ENCODE results near the gene ZDHHC13.

Gene ZDHHC13, protein sequence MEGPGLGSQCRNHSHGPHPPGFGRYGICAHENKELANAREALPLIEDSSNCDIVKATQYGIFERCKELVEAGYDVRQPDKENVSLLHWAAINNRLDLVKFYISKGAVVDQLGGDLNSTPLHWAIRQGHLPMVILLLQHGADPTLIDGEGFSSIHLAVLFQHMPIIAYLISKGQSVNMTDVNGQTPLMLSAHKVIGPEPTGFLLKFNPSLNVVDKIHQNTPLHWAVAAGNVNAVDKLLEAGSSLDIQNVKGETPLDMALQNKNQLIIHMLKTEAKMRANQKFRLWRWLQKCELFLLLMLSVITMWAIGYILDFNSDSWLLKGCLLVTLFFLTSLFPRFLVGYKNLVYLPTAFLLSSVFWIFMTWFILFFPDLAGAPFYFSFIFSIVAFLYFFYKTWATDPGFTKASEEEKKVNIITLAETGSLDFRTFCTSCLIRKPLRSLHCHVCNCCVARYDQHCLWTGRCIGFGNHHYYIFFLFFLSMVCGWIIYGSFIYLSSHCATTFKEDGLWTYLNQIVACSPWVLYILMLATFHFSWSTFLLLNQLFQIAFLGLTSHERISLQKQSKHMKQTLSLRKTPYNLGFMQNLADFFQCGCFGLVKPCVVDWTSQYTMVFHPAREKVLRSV

DNA sequence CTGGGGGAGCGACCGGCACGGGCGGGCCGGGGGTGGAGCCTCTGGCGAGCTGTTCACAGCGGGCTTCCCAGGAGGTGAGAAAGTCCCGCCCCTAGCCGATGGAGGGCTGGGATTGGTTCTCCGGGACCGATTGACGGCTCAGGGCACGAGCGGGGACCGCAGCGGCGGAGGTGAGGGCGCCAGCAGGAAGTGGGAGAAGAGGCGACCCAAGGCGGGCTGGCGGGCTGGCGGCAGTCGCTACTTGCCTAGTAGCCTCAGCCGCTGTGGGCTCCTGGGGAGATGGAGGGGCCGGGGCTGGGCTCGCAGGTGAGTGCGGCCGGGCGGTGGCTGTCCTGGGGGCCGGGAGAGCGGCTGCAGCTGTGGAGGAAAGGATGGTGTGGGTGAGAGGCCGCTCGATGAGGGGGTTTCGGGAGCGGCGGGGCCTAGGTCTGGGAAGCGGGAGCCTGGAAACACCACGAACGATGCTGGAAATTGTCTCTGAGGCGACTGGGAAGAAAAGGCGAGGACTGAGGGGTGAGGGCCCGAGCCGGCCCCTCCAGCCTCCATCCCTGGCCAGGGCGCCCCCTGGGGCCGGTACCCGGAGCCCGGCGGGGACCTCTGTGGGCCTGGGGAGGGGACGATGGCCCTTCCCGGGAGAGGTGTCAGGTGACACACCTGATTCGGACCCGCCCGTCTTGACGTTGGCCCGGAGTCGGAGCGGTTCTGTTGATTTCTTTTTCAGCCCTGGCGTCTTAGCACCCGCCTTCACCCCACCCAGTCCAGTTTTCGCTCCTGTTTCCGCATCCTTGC, at the start of gene ZDHHC13:
Gene ZDHHC13, plus strand, starts transcription at position 198 of the 789 bp plus-strand sequence. Its CDS starts 82 bp downstream, at position 280.
- peak; percentile 92 for DNase-seq (ENCODE audit: low read depth)

DNA sequence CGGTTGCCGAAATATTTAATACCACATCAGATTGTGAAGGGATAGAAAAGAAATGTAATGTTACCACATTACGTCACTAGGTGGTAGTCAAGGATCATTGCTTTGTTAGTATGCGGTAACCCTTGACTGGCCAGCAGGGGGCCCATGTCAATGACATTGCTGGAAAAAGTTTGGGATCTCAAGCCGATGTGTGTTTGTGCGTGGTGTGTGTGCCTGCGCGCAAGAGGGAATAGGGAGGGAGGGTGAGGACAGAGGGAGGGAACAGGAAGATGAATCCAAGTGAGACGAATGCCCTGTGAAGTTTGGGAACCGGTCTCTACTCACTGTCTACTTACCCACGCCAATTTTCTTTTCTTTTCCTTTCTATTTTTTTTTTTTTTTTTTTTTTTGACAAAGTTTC, 45.7 kb upstream of the ZDHHC13 start:
- DNase-seq (ENCODE audit: low read depth): peak; percentile 24

DNA sequence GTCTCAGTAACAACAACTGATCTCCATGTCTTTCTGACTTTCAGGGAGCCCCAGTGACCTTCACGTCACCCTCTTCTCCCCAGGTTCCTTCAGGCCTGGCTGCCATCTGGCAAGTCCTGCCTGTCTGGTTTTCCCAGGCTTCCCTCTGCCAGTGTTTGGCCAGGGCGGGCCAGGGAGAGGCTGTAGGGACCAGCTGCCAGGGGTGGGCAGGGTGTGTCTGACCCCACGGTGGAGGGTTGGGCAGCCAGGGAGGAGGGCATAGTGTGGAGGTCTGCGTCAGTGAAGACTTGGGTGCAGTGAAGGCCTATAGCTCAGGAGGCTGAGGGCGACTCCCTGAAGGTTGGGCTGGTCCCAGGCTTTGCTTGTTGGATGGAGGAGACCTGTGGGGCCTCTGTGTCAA, 44.5 kb upstream of the ZDHHC13 start:
- no peak for DNase-seq (ENCODE audit: low read depth)

DNA sequence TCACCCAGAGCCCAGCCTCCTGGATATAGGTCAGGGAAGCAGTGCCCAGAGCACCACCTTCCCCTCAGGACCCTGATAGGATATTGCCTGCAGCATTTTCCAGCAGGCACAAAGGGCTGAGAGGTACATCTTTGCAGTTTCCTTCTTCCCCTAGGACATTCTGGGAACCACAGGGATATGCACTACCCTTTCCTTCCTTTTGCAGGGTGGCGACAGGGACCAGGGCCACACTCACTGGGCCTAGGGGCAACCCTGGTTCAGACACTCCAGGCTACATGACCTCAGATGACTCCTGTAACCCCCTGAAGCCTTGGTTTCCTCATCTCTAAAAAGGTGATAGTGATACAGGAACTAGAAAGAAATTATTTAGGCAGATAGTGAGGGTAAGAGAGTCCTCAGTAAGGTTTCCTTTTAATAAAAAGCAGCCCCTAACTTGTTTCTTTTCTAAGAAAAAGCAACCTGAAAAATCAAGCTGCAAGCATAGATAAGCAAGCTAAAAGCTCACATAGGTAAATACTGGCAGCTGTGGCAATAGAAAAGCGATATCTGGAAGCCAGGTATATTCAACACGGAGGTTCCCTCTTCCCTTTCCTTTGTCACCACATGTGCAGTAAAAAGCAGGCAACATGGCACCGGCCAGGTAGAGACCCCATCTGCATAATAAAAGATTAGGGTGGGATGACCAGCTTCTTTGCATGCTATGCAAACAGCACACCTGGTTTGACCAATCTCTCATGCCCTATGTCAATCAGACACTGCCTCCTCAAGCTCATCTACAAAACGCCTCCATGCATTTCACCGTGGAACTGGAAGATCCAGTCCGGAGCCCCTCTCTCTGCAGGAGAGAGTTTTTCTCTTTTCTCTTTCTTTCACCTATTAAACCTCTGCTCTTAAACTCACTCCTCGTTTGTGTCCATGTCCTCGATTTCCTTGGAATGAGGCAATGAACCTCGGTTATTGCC, 43.2 kb upstream of the ZDHHC13 start:
- DNase-seq (ENCODE audit: low read depth): no peak

DNA sequence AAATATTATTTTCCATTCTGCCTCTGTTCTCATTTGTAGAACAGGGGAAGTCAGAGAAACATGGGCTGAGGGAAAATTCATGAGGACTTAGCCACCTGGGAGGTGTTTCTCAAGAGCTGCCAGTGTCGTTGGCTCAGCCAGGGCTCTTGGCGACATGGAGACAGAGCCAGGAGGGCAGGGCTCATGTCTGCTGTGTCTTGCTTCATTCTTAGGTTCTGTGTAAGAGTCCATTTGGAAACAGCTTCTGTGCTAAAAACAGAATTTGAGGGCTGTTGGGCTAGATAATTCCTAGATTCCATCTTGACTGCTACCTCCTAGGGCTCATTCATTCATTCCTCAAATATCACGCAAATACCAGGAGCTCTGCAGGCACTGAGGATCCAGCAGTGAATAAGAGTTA, 41.3 kb upstream of the ZDHHC13 start:
- DNase-seq (ENCODE audit: low read depth): no peak

DNA sequence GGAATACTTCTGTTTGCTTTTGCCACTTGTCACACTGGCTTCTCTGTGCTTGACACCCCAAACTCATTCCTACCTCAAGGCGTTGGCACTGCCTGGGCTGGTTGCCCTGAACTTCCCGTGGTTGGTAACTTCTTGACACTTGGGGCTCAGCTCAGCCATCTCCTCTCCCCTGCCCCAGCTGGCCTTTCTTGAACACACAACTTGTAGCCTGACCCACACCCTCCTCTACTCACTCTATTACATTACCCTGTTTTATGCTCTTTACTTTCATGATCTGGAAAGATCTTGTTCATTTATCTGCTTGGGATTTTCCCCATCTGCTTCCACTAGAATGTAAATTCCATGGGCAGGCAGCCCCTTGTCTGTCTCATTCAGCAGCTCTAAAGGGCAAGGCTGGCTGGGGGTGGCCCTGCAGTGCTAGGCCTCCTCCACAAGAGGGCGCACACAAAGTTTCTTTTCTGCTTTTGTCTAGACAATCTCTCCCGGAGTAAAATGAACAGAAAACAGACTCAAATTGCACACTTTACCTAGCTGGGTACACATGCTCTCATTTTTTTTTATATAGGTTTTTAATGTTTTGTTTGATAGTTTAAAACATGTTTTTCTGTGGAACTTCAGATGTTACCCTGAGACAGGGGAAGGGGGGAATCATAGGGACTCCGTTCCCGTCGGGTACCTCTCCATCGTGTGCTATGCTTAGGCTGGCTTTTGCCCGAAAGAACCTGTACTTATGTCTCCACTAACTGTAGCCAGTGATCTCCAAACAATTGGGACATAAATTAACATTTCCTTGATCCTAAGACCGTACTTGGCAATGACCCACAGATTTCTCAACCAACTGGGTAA, 40.0 kb upstream of the ZDHHC13 start:
- peak; percentile 39 for DNase-seq (ENCODE audit: low read depth)

DNA sequence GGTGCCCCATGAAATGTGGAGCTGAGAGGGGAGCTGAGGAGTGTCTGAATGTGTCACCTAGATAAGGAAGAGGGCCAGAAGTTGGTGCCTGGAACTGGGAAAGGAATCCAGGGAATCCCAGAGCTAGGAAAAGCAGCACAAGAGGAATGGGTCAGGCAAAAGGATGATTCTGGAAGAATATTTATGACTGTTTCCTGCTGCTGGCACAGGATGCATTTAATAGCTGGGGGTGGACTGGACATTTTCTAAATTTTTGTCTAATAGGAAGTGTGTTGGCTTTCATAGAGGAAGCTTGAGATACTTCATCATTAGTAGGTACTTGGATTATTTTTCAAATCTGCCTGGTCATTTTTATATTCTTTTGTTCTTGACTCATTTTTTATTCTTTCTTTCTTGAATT, 39.0 kb upstream of the ZDHHC13 start:
- DNase-seq (ENCODE audit: low read depth): no peak

DNA sequence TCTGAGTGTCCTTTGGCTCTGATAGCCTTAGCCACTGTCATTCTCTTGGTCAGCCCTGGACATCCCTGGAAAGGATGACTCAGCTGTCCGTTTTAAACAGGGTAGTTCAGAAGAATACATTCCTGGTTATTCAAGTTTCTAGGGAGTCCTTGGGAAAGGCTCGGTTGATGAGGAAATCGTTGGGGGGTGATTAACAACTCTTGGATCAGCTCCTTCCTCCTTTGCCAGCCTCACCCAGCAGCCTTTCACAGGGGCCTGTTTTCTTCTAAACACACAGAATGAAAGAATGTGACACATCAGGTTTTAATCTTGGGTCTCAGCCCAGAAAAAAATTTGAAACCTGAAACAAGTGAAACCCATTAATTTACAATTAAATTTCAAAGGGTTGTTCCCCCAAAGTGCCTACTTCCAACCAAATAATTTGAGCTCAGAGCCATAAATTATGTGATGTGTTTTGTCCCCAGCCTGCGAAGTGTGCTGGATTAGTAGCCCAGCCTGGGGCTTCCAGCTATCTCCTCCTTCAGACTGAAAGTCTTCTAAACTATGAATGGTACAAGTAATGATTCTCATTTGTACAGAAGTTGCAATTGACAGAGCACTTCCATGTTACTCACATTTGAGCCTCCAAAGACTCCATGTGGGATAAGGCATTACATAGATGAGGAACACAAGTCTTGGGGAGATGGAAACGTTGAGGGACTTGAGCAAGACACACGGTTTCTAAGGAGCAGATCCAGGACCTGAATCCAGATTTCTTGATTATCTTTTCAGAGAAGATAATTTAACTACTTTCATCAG, 37.1 kb upstream of the ZDHHC13 start:
- DNase-seq (ENCODE audit: low read depth): no peak

DNA sequence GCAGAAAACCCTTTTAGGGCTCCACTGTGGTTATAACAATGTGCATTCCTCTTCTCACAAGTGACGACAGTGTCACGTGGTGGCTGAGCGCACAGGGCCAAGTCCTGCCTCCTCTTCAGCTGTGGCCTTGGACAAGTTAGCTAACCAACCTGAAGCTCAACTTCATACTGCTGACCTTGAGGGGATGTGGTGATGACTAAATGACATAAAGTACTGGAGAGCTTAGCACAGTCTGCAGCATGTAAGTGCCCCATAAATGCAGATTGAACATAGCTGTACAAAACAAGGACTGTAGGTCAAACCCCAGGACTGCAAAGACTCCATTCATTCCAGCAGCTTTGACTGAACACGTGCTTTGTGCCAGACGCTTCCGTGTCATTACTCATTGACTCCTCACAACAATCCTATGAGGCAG, 36.4 kb upstream of the ZDHHC13 start:
- DNase-seq (ENCODE audit: low read depth): no peak

DNA sequence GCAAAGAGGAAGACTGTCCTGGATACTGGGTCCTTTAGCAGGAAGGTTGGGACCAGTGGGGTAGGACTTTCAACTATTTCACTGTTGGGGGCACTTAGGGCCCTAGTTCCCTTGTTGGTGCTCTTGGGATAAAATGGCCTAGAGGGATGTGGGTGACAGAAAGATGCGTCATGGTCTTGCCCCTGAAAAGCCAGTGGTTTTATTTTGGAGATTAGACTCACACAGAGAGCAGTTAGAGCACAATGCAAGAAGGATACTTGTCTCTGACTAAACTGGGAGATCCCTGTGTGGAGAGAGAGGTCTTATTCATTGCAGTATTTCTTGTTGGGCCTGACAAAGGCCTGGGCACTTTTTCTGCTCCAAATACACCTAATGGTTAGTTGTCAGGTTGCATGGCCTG, 33.8 kb upstream of the ZDHHC13 start:
- DNase-seq (ENCODE audit: low read depth): no peak

DNA sequence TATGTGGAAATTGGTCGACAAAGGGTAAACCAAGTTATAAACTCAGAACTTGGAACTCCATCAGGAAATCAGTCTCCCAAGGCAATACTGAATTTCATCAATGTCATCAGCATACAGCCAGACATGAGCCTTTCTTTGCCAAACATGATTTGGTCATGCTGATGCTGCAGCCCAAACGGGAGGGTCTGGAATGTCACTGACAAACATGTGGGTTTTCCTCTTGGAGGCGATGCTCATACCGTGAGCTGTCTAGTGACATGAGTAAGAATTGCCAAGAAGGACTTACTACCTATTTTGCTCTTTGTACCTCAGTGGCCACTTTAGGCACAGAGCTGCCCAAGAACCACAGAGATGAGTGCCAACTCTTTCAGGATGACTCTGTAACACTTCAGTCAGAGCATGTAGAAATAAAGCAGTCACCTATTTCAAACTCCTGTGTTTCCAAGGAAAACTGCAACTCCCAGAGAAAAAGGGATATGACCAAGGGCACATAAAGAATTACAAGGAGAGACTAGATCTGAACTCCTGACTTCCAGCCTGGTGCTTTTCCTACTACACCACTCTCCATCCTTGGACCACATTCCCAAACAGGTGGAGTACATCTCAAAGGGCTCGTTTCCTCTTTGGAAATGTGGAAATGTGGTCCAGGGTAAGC, 32.2 kb upstream of the ZDHHC13 start:
- DNase-seq (ENCODE audit: low read depth): no peak

DNA sequence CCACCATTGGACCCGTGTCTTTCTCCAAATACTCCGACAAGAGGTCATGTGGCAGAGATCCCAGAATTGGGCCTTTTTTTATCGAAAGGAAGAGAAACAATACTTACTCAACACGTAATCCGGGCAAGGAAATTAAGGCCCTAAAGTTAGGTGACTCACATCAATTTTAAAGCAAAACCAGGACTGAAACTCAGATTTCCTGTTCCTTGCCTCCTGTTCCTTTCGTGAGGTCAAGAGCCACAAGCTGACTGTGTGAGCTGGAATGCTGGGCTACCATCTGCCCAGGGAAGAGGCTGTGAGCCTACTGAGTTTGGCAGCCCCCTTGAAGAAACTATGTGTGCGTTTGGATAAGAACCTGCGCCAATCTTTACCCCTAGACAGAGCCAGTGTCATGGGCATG, 29.3 kb upstream of the ZDHHC13 start:
- no peak for DNase-seq (ENCODE audit: low read depth)

DNA sequence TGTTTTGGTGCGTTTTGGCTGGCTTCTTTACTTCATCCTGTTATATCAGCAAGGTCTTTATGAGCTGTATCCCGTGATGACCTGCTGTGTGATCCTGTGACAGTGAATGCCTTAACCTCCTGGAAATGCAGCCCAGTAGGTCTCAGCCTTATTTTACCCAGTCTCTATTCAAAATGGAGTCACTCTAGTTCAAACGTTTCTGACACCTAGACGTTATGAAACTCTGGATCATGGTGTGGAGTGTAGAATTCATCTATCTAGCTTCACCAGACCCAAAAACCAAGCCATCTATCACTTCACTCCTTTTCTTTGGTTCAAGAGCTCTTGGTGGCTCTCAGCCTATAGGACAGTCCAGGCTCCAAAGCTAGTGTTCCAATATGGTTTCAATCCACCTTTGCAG, 28.2 kb upstream of the ZDHHC13 start:
- no peak for DNase-seq (ENCODE audit: low read depth)

DNA sequence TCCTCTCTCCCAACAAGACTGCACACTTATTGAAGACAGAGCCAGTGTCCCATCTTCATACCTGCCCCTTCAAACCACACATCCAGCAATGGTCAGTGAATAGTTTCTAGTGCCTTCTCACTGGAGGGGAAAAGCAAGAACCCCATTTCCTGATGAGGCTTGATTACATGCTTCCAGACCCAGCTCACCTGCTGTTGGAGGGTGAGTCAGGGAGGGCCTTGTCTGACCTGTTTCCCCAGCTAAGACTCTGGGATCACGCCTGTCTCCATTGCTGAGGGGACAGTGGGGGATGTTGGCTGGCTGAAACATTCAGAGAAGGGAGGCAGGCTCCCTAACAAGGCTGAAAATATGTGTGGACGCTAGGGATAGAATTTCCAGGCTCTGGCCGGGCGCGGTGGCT, 27.5 kb upstream of the ZDHHC13 start:
- DNase-seq (ENCODE audit: low read depth): no peak

DNA sequence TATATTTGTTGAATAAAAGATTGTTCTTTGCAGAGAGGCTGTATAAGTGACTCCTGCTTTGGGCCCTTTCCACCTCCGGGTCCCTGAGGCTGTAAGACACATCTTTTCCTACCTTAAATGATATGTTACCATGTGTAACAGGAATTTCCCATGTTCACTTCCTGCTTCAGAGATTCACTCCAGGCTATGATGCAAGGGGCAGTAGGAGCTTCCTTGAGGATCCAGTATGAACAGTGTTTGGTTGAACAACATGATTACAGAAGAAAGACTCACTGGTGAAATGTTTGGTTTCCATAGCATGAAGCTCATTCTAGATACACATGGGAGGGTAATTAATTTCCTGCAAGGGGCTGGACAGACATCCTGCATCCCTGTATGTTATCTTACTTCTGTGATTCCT, 25.6 kb upstream of the ZDHHC13 start:
- DNase-seq (ENCODE audit: low read depth): no peak

DNA sequence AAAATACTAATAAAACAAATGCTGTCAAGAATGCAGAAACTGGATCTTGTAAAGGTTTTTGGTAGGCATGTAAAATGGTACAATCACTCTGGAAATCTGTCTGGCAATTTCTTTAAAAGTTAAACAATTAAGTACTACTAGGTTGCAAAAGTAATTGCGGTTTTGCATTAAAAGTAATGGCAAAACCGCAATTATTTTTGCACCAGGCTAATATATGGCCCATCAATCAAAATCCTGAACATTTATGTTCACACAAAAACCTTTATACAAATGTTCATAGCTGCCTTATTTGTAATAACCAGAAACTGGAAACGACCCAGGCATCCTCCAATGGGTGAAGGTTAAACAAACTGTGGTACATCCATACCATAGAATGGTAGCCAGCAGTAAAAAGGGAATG, 24.6 kb upstream of the ZDHHC13 start:
- DNase-seq (ENCODE audit: low read depth): no peak

DNA sequence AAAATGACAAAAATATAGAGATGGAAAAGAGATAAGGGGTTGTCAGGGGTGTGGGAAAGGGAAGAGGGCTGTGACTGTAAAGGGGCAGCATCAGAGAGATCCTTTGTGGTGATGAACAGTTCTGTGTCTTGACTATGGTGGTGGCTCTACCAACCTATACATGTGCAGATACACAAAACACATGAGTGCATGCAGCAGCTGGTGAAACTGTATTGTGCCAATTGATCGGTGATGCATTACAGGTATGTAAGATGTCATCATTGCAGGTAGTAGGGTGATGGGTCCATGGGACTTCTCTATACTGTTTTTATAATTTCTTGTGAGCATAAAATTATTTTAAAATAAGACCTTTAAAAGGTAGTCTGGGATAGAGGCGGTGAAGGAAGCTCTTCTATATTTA, 24.1 kb upstream of the ZDHHC13 start:
- DNase-seq (ENCODE audit: low read depth): no peak

DNA sequence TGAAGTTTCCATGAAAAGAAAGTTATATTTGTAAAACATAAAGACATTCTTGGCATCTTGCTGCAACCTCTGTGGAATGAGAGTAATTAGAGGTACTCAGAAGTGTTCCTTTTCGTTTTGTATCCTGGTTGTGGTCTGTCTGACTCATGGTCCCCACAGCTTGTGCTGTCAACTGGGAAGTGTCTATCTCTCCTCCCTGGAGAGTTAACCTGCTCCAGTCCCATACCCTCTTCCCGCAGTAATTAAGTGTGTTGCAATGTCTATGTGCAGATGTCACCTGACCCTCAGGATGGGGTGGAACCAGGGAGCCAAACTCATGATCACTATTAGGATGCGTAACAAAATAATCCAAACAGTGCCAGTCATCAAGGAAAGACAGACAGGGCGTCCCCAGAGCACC, 23.0 kb upstream of the ZDHHC13 start:
- no peak for DNase-seq (ENCODE audit: low read depth)

DNA sequence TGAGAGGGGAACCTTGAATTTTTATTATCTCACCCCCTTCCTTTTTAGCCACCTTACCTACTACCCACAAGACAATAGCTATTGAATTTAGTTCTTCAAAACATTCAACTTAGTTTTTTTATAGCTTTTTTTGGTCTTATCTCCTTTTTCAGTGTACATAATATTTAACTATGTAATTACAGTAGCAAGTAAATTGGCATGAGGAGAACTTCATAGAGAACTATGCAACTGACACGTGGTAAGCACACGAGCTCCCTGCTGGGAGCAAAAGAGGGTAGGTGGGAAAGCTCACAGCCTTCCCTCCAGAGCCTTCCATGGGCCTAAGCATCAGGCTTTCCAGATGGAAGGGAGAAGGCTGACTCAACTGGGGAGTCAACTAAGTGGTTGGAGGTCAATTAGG, 22.1 kb upstream of the ZDHHC13 start:
- DNase-seq (ENCODE audit: low read depth): no peak

DNA sequence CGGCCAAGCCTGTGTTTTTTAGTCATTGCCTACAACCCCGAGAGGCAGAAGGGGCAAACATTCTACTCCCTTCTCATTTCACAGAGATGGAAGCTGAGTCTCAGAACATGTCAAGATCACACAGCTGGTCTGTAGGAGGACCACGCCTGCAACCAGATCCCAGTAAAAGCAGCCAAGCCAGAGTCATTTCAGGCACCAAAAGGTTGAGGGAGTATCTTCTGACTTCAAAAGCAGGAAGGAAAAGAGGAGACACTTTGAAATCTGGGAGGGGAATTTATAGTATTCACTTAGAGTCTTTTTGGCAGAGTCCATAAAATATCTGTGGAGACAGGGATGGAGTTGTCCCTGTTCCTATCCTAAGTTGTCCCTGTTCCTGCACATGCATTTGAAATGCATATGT, 17.9 kb upstream of the ZDHHC13 start:
- no peak for DNase-seq (ENCODE audit: low read depth)
